Astrocyte of the hippocampus (primary cell): ENCODE results near the gene GRB2.
"Not testable (repeated sequence)": the region's sequence is repeated elsewhere in the genome, so short reads cannot be mapped to it uniquely, and the experiment has no call there.

ENCODE experiments used
- DNase-seq: peaks from one replicate; pipeline ENCODE4 v3.0.0; 2011; ENCODE audit warnings: low read depth, low spot score

The GRB2 gene

DNA sequence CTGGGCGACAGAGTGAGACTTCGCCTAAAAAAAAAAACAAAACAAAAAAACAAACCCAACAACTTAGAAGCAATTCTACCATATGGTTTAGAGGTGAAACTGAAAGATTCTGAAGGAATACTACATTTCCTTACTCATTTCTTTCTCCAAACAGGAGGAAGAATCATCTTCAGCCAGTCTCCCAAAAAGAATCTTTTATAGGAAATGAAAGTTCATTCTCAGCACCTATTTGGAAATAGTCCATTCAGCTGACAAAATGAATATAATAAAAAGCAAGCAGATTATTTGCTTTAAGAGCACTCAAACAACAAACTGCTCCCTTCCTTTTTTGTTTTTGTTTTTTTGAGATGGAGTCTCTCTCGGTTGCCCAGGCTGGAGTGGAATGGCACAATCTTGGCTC is 17.7 kb downstream of the GRB2 start:
- DNase-seq = no peak

DNA sequence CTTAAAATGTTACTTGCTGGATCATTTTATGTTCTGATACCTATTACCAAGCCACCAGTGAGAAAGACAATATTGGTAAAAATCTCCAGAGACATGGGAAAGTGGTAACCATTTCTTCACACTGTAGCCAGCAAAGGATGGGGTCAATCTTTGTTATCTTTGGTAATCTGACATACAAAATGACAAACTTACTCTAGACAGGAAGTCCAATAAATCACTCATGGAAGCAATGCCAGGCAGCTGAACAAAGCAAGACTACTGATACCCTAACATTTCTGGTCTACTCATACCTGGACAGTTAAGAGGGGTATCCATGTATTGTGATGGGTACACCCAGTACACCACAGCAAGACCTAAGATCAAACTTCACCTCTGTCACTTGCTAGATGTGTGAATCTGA is 19.0 kb downstream of the GRB2 start:
- DNase-seq = no peak

DNA sequence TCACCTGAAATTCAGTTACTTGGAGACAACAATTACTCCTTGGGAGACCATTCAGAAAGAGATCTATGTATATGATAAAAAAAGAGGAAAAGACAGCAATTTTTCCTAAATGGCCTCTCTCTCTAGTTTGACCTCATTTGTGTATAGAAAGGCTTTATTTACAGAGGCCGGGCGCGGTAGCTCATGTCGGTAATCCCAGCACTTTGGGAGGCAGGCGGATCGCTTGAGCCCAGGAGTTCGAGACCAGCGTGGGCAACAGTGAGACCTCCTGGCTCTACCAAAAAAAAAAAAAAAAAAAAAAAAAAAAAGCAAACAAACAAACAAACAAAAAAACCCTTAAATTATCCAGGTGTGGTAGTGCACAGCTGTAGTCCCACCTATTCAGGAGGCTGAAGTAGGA is 20.7 kb downstream of the GRB2 start:
- DNase-seq = no peak

DNA sequence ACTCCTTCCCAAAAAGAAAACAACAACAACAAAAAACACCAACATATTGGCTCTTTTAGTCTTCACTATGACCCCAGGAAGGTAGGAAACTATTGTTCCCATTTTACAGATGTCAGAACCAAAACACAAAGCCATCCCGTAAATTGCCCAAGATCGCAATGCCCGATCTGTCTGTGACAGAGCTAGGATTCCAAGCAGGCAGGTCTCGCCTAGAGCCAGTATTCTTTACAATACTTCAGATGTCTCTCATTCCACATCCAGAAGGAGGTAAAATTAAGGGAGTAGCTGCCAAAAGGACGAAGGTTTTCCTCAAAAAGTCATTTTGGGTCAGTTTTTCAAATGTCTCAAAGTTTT is 21.7 kb downstream of the GRB2 start:
- DNase-seq = no peak

DNA sequence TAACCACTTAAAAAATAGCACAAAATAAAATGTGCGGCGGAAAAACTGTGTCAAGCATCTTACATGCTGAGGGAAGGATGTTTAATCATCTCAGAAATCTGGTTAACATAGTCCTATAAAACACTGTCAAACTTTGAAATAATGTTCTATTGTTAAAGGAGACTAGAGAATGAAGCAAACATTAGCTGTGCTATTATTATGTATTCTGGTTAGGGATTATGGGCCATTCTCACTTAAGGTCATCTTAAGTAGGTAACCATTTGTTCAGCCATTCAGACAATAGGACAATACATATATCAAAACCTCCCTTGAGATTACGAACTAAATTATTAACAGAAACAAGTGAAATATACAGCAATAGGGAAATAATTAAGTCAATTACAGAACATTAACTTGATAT is 24.7 kb downstream of the GRB2 start:
- no peak for DNase-seq

DNA sequence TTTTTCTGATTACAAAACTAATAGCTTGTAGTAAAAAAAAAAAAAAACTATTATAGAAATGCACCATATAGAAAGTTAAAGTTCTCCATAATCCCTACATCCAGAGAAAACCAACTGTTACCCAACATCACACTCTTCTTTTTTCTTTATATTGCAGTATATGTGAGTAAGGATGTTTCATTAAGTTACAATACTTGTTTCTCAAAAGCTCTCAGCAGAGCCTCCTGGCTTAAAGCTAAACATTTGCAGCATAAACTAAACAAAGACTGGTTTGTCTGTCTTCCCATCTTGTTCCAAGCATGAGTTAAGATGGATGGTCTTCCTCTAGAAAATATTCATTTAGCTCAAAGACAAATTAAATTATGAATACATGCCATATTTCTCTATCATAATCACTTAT is 25.2 kb downstream of the GRB2 start:
- DNase-seq = no peak

DNA sequence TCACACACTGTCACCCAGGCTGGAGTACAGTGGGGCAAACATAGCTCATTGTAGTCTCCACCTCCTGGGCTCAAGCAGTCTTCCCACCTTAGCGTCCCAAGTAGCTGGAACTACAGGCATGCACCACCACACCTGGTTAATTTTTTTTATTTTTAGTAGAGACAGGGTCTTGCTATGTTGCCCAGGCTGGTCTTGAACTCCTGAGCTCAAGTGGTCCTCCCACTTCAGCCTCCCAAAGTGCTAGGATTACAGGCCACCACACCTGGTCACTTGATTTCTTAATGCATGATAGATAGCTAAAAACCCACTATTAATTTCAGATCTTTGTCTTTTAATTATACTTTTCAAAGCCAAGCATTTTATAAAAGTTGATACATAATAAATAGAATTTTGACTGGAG is 26.1 kb downstream of the GRB2 start:
- not testable (repeated sequence) for DNase-seq

DNA sequence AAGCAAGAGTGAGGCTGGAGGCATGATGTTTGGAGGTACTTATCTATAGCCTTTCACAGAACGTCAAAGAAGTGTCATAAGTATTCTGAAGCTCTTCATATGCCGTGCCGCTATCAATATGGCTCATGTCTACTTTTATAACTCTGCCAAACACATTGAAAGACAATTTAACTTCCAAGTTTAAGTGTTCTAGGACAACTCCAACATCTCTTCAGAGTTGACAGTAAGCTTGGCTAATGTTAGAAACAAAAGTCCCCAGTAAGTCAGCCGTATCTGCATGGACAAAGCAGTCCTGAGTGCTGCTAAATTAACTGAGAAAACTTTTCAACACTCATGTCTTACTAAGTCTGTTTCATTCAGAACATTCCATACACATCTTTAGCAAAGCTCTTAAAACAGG is 32.2 kb downstream of the GRB2 start:
- DNase-seq = no peak

DNA sequence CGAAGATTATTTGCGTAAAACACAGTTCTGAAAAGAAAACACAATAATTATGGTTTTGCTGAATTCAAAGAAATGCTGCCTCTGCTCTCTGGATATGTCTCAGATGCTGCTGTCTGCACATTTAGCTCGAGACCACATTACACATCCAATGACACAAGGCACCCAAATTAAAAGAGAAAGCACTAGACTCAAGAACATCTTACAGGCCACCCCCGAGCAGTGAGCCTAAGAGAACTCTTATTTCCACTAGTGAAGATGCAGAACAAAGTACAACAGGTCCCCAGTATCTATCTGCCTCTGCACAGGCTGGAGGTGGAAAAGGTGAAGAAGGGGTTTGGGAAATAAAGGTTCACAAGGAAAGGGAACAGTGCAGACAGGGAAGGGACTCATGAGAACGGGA is 33.5 kb downstream of the GRB2 start:
- DNase-seq = no peak

DNA sequence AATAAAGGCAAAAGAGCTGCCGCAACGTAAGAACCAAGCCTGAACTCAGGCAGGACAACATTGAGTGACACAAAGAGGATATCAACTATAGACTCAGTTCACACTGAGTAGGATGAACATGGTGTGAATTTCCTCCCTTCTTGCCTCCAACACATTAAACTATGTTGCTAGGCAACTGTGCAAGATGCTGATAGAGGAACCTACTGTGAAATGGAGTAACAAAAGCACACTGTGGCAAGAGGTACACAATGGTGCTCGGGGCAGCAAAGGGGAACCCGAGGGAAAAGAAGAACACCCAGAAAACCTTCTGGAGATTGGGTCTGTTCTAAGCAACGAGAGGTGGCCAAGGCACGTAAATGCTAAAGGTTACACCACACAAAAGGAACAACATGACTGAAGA is 34.1 kb downstream of the GRB2 start:
- DNase-seq = no peak

DNA sequence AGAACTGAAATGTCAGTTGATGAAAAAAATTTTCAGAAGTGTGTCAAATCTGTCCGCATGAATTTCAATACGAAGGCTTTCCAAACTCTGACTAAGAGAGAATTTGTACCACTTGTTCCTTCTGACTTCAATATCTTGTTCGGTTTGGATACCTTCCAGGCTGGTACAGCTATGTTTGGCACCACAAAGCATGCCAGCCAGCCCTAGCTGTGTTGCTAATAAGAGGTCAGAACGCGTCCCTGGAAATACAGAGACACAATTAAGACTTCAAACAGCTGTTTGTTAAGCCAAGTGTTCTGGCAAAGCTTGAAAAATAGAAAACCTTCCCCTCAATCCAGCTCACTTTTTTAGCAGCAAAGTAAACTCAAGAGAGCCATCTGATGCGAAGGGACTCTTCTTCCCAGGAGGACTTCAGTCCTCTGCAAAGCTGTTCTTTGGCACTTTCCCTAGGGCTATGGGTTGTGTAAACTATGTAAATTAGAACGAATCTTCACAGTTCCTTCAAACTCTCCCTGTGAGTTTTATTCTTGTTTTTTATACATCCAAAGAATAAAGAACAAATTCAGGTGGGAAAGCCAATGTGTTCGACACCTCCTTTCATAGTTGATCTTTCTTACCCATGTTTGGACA is 35.1 kb downstream of the GRB2 start:
- DNase-seq = peak; percentile 70

DNA sequence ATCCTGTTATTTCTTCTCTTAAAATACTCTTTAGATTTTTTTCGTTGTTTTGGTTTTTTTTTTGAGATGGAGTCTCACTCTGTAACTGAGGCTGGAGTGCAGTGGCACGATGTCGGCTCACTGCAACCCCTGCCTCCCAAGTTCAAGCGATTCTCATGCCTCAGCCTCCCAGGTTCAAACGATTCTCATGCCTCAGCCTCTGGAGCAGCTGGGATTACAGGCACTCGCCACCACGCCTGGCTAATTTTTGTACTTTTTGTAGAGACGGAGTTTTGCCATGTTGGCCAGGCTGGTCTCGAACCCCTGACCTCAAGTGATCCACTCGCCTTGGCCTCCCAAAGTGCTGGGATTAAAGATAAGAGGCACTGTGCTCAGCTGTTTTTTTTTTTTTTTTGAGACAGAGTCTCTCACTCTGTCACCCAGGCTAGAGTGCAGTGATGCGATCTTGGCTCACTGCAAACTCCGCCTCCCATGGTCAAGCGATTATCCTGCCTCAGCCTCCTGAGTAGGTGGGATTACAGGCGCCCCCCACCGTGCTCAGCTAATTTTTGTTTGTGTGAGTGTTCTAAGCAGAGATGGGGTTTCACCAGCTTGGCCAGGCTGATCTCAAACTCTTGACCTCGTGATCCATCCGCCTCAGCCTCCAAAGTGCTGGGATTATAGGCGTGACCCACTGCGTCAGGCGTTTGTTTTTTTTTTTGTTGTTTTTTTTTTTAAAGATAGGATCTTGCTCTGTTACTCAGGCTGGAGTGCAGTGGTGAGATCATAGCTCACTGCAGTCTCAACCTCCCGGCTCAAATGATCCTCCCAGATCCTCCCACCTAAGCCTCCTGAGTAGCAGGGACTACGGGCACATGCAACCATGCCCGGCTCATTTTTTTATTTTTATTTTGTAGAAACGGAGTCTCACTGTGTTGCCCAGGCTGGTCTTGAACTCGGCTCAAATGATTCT is 37.4 kb downstream of the GRB2 start:
- DNase-seq = not testable (repeated sequence)

DNA sequence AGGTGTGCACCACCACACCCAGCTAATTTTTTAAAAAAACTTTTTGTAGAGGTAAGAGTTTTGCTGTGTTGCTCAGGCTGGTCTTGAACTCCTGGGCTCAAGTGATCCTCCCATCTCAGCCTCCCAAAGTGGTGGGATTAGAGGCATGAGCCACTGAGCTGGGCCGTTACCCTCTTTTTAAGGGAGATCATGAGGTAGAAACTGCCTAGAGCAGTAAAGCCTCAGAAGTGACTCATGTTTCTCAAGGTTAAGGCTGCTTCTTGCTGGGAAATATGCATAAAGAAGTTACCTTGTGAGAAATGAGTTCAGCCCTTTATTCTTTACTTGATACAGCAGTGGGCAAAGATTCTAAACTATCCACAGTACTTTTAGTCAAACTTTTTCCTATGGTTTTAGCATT is 38.2 kb downstream of the GRB2 start:
- peak; percentile 58 for DNase-seq

DNA sequence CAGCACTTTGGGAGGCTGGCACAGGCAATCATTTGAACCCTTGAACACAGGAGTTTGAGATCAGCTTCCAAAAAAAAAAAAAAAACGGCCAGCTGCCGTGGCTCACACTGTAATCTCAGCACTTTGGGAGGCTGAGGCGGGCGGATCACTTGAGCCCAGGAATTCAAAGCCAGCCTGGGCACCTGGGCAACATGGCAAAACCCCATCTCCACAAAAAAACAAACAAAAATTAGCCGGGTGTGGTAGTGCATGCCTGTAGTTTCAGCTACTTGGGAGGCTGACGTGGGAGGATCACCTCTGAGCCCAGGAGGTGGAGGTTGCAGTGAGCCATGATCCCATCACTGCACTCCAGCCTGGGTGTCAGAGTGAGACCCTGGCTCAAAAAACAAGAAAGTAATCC is 39.0 kb downstream of the GRB2 start:
- no peak for DNase-seq

DNA sequence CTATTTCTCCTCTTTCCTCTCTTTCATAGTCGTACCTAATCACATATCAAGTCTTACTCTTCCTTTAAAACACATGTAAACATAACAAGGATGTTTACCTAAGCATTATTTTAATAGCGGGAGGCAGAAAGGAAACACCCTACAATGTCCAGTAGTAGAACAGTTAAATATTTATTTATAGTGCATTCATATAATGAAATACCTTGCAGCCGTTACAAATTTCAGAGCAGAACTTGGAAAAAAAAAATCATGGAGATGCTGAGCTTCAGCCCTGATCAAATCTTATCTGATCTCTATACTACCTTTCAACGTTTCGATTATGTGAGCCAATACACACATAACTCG is 39.6 kb downstream of the GRB2 start:
- DNase-seq = no peak

DNA sequence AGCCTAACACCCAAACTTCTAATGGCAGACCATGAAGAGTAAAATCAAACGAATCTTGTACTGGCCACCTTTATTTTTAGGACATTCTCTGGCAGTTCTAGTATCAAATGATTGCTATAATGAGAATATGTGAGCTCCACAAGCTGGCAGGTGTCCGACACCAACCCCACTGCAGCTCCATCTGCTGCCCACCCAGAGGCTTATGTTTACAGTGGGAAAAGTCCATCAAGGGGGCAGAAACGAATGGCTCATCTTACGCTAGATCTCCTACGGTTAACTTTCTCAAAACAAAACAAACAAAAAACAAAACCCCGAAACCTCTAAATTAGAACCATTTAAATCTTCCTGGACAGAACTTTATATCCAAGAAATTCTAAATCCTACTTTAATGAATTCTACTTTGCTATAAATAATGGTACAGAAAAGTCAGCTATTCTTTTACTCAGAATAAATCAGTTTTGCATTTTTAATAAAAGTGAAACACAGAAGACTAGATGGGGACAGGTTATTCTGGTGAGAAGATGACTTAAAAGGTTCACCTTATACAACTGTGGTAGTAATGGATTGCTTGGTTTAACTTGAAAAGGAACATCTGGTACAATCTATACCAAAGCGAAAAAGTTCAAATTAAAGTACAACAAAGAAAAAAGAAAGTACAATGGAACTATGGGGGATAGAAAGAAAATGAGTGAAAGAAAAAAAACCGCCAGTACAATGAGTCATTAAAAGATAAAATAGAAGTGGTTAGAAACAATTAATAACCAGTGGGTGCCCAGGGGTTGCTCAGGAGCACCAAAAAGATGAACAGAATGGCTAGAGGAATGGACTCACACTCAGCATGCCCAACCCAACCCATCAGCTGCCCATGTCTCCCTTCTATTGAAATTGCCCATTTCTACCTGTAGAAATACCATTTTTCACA is 40.2 kb downstream of the GRB2 start:
- no peak for DNase-seq

DNA sequence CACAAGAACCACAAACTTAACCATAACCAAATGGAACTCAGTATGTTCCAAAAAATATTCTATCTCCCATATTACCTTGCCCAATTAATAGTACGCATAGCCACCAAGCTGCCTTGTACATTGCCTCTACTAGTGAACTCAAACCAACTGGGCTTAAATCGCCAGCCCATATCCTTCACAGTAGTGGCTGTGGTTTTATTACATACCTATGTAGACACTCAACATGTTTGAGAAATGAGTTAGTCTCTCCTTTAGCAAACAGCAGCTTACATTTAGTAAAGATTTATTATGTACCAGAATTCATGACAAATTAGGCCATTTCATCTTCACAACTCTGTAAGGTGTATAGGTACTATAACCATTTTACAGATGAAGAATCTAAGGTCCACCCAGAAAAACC is 41.4 kb downstream of the GRB2 start:
- DNase-seq = peak; percentile 74

DNA sequence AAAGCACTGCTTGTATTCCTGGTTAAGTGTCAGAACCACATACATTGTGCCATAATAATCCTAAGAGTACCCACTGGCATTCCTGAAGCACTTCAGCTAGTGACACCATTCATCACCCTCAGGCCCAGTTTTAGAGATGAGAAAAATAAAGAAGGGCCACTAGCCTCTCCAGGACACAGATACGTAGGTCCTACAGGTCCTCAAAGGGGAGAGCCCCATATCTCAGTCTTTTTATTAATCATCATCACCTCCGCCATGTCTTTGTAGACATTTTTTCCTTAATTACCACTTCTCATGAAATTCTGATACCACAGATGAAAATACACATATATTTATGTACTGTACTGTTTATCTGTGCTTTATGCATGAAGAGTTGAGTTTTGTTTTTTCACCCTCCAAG is 43.5 kb downstream of the GRB2 start:
- DNase-seq = no peak

DNA sequence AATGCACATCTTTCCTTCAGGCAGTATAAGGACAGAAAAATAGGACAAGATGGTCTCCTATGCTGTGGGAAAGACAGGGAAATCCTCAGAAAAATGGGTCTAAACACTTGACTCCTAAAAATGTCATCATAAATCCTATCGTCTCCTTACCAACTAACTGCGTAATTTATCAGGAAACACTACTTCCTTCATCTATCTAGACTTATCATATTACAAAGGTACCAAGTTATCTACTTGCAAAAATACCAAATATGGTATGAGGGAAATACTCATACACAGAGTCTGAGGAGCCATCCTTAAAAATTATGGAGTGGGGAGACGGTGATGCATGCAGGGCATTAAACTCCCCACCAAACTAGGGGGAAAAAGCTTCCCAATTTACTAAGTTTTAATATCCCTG is 44.1 kb downstream of the GRB2 start:
- no peak for DNase-seq

DNA sequence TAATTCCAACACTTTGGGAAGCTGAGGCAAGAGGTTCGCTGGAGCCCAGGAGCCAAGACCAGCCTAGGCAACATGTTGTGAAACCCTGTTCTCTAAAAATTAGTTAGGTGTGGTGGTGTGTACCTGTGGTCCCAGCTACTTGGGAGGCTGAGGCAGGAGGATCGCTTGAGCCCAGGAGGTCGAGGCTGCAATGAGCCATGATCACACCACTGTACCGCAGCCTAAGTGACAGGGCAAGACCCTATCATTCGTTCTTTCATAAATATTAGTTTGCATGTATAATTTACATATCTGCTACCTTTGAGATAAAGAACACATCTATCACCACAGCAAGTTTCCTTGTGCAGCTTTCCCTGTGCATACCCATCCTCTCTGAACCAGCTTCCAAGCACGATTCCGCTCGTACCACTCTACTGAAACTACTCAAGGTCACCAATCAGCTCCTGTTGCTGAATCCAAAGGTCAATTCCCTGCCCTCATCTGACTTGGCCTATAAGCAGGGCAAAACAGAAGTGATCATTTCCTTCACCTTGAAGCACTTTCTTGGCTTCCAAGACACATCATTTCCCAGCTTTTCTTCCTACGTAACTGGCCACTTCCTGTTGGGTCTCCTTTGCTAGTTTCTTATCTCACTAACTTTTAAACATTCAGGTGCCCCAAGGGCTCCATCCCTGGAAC is 49.1 kb downstream of the GRB2 start:
- no peak for DNase-seq

DNA sequence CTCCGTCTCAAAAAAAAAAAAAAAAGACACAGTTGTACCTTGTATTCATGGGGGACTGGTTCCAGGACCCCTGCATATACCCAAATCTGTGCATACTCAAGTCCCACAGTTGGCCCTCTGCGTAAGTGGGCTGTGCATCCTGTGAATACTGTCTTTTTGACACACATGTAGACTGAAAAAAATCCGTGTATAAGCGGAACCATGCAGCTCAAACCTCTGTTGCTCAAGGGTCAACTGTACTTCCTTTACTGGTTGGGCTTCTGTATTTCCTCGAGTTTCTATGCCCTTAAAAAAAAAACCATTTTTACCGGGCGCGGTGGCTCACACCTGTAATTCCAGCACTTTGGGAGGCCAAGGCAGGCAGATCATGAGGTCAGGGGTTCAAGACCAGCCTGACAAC is 52.3 kb downstream of the GRB2 start:
- DNase-seq = no peak

DNA sequence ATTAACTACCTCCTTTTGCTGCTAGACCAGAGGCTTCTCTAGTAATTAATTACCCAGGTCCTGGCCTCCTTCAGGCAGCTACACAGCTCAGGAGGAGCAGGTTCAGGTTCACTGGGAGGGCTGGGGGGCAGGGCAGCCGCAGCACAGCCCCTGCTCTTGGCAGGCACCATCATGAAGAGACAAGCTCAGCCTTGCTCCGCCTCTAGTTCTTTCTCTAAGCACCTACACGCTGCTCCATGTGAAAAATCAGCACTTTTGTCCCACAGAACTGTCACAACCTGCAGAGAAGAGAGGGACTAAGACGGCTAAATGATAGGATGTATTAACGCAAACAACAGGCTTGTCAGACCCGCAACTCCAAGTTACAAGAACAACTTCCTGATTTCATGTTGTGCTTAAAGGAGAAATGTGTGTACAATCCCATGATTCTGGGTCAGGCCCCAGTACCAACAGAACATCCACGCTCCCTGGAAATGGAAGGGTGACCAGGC is 53.4 kb downstream of the GRB2 start:
- peak; percentile 63 for DNase-seq
